ENCODE results near the gene CCL16.
A peak's percentile ranks its signal among the peaks of the same experiment; 100 is the strongest.
"Not testable (repeated sequence)": the region's sequence is repeated elsewhere in the genome, so short reads cannot be mapped to it uniquely, and the experiment has no call there.

Gene CCL16

GRCh38 chr17:35981246-35981645 lies at the start of gene CCL16:
TSS of gene CCL16 (minus strand) at chr17:35981497. CDS start at chr17:35981420, 77 bp downstream.
- DNase-seq: no peak

GRCh38 chr17:36030956-36031355 lies 49.7 kb upstream of the CCL16 start:
- DNase-seq: no peak

GRCh38 chr17:36027761-36028160 lies 46.5 kb upstream of the CCL16 start:
- DNase-seq: no peak

- DNase-seq: no peak
Observed at GRCh38 chr17:36024106-36024869, 43.0 kb upstream of the CCL16 start.

- DNase-seq: no peak
Observed at GRCh38 chr17:36019423-36019822, 38.1 kb upstream of the CCL16 start.

GRCh38 chr17:36017799-36018198 lies 36.5 kb upstream of the CCL16 start, which contains the start of gene CCL23:
TSS of gene CCL23 (minus strand) at chr17:36017972. CDS start at chr17:36017897, 75 bp downstream.
- DNase-seq: no peak

- DNase-seq: no peak
Observed at GRCh38 chr17:36016555-36016954, 35.3 kb upstream of the CCL16 start.

GRCh38 chr17:36015895-36016294 lies 34.6 kb upstream of the CCL16 start:
- not testable (repeated sequence) for DNase-seq

GRCh38 chr17:36014946-36015345 lies 33.6 kb upstream of the CCL16 start:
- no peak for DNase-seq

- DNase-seq: no peak
Observed at GRCh38 chr17:36011201-36011600, 29.9 kb upstream of the CCL16 start.

GRCh38 chr17:36008998-36009665 lies 27.8 kb upstream of the CCL16 start:
- peak in 1 of 2 experiments; percentile 2 for DNase-seq

- DNase-seq: no peak
Observed at GRCh38 chr17:36004594-36005108, 23.4 kb upstream of the CCL16 start.

- DNase-seq: no peak
Observed at GRCh38 chr17:36002631-36003030, 21.3 kb upstream of the CCL16 start.

GRCh38 chr17:36001862-36002603 lies 20.7 kb upstream of the CCL16 start:
- DNase-seq: no peak

- DNase-seq: no peak
Observed at GRCh38 chr17:36001110-36001771, 19.9 kb upstream of the CCL16 start, which contains the start of gene CCL15. TSS of gene CCL15 (minus strand) at chr17:36001553. CDS start at chr17:36001492, 61 bp downstream.

GRCh38 chr17:36000732-36001109 lies 19.4 kb upstream of the CCL16 start:
- DNase-seq: no peak

- DNase-seq: no peak
Observed at GRCh38 chr17:35998756-35999155, 17.5 kb upstream of the CCL16 start.

- DNase-seq: no peak
Observed at GRCh38 chr17:35998018-35998545, 16.8 kb upstream of the CCL16 start.

- DNase-seq: not testable (repeated sequence)
Observed at GRCh38 chr17:35995346-35995745, 14.0 kb upstream of the CCL16 start.

GRCh38 chr17:35991075-35991474 lies 9.8 kb upstream of the CCL16 start:
- DNase-seq: no peak

- no peak for DNase-seq
Observed at GRCh38 chr17:35988164-35988563, 6.9 kb upstream of the CCL16 start.

GRCh38 chr17:35986643-35987042 lies 5.3 kb upstream of the CCL16 start, which contains the start of gene CCL14:
TSS of gene CCL14 (minus strand) at chr17:35986729. CDS start at chr17:35986649, 80 bp downstream.
- no peak for DNase-seq
